IPS-NIHi7 (cell line): ENCODE results near the gene GALNT18.
"Not testable (repeated sequence)": the region's sequence is repeated elsewhere in the genome, so short reads cannot be mapped to it uniquely, and the experiment has no call there.

Experiments used
- DNase-seq: peaks from one replicate; pipeline ENCODE4 v3.0.0; 2012; ENCODE audit warnings: mixed read lengths; ENCODE audit errors: extremely low spot score

GALNT18 gene

DNA sequence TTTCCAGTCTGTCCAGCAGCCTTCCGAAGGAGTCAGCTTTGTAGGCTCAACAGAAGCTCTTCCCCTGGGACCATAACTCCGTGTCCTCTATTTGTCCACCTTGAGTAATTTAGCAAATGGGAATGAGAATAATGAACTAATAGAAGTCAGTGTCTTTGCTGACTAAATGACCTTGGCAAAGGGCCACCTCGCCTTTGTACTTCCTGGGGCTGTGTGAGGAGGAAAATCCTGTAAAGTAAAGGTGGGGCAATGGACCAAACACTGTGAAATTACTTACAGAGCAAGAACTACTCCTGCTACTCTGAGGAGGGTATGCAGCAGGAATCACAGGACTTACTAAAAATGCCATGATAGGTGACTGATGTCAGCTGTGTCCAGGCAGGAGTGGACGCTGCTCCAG lies 232.6 kb downstream of the GALNT18 start:
- no peak for DNase-seq

DNA sequence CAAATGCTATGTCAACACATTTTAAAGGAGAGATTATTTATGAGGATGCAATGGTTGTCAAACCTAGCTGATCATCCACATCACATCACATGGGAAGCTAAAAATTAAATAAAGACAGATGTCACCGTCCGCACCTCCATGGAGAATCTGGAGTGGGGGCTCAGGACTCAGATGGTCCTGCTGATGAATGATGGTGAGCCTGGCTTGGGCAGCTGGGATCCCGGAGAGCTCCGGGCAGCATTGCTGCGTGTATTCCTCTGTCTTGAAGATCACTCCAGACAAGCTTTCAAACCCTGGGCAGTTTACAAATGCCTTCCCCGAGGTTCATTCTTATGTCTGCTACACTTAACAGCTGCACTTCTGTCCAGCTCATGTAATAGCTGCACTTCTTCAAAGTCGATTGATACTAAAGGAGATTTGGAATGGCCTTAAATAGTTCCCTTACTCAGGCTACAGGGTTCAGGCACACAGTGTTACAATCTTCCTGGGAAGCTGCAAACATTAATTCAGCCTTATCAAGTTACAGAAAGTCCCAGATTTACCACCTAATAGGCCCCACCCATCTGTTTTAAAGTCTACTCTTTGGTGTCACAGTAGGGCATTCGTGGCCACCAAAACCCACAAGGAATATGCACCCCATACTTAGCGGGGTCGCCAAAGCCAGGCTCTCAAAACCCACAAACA lies 234.0 kb downstream of the GALNT18 start:
- no peak for DNase-seq

DNA sequence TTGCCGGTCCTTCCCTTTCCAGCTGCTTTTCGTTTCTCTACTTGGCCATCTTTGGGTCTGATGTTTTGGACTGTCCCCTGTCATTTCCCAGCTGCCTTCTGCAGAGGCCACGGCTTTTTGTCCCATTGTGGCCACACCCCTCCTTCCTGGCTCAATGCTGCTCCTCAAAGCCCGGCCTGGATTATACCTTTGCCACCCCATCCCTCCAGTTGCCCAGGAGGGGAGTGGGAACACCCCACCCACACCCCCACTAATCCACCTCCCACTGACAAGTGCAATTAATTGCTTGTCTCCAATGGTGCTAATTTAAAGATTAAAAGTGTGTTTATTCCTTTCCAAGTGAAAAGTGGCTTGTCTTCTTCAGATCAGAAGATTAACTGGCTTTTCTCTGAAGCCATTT lies 234.6 kb downstream of the GALNT18 start:
- no peak for DNase-seq

DNA sequence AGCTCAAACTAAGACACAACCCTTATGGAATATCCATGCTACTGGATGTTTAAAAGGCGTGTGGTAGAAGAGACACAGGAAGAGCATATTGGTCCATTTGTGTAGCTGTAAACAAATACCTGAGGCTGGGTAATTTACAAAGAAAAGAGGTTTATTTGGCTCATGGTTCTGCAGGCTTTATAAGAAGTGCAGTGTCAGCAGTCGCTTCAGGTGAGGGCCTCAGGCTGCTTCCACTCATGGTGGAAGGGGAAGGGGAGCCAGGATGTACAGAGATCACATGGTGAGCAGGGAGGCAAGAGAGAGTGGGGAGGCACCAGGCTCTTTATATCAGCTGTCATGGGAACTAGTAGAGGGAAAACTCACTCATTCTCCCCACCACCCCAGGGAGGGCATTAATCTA lies 237.0 kb downstream of the GALNT18 start:
- DNase-seq, result no peak

DNA sequence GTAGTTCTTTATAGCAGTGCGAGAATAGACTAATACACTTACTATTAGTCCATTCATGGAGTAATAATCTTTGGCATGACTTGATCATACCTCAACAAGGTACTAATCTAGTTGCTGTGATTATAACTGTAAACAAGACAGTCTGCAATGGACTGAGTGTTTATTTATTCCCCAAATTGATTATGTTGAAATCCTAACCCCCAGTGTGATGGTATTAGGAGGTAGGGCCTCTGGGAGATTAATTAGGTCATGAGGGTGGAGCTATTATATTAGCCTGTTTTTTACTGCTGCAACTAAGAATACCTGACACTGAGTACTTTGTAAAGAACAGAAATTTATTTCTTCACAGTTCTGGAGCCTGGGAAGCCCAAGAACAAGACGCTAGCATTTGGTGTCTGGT lies 237.8 kb downstream of the GALNT18 start:
- DNase-seq, result no peak

DNA sequence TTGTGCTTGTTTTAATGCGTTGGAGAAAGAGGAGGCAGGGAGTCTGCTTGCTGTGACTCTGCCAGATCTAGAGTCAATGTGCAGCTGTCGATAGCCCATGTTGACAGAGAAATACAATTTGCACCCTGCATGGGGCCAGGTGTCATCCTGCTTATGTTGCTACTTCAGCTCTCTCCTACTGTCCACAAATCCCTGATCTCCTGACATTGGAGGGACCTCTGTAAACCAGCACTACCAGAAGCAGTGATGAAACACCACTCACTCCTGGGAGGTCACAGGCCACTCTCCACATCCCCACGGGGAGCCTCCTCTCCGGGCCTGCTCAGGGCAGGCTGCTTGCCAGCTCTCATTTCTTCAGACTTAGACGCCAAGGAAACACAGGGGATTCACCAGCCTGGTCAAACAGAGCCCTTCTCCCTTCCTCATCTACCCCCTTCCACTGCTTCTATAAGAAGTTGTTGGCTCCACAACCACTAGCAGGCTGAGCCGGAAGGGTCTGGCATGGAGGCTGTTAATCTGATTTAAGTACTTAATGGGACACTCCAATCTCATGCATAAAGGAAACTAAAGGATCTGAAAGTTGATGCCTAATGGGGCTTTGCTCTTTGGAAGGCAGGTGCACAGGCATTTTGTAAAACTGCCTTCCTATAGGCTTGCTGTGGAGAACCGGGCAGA lies 238.8 kb downstream of the GALNT18 start:
- no peak for DNase-seq

DNA sequence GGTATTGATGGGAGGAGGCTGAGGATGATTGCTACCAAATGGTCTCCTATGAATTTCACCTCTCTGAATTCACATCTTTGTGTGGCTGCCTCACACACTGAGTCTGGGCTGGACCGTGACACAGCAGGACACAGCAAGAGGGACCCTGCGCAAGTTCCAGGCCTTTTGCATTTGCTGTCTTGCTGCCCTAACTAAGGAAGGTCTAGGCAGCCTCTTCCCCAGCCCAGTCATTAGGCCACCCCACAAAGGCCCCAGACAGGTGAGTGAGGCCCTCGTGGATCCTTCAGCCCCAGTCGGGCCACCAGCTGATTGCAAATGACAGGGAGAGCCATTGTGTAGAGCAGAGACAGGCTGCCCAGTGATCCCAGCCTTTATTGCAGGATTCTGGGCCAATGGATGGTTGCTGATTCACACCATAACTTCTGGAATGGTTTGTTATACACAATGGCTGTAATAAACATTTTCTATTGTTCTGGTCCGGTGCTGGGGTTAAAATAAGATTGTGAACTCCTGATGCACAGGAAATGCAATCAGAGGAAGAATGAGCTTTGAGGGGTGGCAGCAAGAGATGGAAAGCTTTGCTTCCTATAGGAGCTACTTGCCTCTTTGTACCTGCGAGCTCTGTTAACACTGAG lies 240.2 kb downstream of the GALNT18 start:
- DNase-seq, result no peak

DNA sequence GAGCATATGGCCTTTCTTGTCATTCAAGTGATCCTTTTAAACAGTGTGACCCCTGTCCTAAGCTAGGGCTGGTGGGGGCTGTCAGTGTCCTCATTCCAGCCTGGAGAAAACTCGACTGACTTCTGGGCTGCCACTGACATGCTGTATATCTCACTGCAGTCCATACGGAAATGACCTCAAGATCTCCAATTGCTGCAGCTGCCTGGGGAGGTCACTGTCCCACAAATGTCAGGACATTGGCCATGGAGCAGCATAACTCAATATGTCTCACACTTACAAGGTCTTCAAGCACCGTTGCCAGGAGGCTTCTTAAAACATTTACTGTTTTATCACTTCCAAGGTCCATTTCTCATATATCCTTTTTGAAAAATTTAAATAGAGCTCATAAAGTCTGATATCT lies 240.9 kb downstream of the GALNT18 start:
- DNase-seq, result no peak

DNA sequence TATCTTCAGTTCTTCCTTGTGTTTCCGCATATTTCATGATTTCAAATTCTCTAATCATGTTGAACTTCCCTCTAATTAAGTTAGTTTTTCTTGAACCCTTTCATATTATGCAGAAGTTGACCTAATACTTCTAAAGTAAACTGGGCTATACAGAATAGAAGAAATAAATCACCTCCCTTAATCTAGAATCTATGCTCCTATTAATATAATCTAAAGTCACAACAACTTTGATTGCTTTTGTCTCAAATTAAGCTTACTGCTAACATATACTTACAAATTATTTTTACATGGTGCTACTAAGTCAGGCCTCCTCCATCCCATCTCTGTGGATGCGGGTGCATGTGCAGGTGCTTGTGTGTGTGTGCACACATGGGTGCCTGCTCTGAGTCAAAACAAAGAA lies 241.5 kb downstream of the GALNT18 start:
- DNase-seq, result no peak

DNA sequence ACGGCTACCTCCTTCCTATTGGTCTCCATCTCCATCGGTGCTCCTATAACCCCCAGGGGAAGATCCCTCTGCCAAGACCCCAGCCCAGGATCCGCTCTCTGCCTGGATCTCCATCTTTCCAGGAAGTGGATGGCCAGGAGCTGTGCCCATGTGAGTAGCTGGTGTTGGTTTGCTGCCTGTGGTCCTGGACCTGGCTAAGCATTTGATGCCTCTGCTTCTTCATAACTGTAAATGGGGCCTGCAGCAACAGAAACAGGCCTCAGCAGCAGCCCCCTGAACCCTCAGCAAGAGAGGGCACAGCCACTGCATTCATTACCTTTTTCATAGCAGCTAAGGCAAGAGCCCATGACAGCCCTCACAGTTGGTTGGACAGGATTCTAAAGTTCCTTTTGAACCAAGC lies 242.1 kb downstream of the GALNT18 start:
- no peak for DNase-seq

DNA sequence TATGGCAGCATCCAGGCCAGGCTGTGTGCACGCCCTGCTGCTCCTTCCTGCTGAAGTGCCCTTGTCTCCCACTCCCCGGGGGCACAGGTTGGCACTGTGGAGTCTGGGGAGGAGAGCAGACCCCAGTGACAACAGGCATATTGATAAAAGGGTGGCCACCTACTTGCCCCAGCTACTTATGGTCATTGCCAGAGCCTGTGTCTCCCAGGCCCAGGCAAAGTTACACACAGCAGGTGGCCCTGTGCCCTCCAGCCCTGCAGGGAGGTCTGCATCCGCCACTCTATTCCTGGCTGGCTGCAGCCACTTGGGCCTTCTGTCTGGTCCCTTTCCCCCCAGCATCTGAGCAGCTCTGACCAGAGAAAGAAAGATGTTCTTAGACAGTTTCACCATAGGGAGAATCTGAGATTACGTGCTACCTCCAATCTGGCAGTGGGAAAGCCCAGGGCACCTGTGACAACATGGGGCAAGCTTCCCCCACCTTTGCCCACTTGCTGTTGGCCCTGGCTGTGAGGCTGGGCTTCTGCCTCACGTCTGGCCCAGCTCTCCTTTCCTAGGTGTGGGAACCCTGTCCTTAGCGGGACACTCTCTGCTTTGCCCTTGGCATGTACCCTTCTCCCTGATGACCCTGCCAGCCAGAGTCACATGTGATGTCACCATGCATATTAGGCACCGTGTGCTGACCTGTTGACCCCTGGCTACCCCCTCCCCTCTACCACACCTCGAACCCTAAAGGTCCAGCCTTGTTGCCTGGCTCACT lies 243.4 kb downstream of the GALNT18 start:
- no peak for DNase-seq

DNA sequence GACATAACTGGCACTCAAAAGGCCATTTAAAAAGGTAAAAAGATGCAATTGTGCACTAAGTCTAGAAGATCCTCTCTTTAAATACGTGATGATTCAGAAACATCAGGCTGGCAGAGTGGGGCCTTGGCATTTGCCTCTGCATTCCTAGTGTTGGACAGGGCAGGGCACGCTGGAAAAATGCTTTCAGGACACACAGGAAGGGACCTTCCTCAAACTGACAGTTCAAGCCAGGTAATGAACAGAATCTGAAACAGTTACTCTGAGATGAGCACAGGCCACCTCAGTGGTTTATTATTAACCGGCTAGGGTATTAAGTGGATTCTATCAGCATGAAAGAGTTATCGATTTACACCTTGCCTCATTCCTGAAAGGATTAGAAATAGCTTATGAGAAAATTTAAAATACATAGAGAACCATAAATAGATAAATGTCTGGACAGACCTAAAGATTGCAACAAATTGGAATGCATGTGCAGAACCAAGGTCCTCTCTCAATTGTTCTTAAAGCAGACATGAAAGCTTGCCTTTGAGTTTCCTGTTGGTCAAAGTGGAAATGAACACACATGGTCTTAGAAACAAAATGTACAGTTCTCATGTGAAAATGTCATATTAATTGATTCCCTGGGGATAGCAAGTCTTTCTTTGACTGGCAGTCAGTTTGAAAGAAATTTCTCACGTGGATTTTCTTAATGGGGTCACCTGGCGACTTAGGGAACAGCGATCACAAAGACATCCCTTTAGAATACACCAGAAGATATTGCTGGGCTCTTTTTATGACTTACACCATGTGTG lies 247.3 kb downstream of the GALNT18 start:
- DNase-seq, result no peak

DNA sequence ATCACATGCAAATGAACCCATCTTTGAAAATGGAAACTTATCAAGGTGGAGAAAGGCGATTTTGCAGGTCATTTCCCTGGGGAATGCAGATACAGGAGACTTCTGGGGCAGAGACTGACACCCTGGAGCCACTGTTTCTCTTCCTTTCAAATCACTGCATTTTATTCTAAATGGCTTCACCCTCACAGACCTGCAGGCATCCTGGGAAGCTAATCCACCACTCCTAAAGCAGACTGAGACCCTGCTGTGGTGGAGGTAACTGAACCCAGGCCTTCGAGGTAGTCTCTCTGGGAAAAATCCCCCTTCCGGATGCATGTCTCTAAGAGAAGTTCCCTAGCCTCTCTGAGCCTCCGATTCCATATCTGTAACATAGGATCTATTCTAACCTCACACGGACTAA lies 247.9 kb downstream of the GALNT18 start:
- peak; percentile 37 for DNase-seq

DNA sequence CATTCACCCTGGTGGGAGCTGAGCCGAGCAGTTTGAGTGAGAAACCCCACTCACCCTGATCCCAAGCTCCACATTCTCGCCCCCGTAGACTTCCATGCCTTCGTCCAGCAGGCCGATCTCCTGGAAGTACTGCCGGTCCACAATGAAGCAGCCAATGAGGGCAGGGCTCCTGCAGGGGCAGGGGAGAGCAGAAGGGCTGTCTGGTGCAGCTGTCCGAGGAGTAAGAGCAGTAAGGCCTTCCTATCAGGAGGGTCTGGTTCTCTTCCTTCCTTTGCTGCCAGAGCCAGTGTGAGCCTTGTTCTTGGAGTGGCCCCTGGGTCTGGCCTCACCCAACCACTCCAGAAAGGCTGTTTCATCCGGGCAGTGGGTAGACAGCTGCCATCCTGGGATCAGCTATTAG lies 249.3 kb downstream of the GALNT18 start:
- DNase-seq, result no peak

DNA sequence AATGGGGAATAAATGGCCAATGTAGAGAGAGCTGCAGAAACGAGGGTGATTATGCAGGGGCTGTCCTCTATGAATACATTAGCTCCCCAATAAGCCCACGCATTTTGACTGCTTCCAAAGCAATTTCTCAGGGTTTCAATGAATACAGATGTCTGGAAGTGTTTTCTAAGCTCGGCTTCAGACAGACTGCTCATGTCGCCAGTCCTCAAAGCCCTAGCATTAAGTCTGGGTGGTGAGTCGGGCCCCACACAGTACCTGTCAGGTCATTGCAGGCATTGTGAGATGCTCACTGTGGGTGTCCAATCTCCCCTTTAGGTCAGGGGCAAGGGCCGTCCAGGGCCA lies 250.9 kb downstream of the GALNT18 start:
- DNase-seq, result no peak

DNA sequence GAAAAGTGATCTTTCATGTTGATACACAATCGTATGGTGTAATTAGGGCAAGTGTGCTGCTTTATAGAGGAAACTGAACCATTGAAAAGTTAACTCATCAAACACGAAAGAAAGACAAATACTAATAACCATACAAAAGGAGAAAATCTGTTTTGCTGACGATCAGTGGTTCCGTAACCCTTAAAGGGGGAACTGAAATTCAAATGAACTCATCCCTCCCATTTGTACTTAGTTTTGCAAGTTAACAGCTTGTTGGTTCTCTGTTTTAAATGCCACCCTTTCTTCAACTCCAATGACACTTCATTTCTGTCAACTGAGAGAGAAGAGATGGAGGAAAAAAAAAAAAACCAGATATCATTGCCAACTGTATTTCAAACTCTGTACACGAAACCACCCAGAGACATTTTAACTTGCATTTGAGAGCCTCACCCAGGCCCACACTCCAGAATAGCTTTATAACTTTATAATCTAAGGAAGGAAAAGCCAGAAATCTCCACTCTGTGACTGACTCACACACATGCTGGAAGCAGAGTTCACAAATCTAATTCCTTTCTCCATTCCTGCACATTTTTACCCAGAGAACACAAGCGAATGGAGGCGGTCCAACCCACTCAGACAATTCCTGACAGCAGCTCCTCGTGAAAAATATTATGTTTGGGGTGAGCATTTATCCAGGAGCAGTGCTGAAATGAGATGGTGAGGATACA lies 251.4 kb downstream of the GALNT18 start:
- no peak for DNase-seq

DNA sequence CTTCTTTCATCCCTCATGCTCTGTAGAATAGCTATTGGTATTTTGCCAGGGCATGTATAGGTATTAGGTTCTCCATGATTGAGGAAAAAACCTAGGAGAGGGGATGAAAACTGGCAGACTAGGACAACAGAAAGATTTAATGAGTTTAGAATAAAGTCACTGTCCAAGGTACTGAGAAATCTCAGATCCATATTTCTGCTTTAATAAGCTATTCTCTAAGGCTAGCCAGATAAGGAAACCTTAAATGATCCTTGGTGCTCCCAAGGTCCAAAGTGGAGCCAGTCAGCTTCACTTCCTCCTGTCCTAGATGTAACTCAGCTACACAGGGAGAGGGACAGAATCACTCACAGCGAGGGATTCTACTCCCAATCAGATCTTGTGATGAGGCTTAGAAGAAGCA lies 255.0 kb downstream of the GALNT18 start:
- no peak for DNase-seq

DNA sequence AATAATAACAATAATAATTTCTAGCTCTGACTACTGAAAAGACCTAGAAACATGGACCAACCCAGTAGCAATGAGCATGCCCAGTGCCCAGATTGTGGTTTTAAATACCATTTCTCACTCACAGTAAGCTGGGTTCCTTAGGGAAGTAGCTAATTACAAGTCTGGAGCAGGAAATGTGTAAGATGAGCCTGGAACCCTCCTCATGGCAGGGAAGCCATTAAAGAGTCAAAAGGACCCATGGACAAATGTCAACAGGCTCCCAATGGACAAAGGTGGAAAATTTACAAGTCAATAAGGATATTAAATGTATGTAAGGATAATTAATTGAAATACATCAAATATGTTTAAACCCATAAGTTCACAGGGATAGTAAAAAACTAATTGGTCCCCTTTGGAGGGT lies 258.1 kb downstream of the GALNT18 start:
- no peak for DNase-seq

DNA sequence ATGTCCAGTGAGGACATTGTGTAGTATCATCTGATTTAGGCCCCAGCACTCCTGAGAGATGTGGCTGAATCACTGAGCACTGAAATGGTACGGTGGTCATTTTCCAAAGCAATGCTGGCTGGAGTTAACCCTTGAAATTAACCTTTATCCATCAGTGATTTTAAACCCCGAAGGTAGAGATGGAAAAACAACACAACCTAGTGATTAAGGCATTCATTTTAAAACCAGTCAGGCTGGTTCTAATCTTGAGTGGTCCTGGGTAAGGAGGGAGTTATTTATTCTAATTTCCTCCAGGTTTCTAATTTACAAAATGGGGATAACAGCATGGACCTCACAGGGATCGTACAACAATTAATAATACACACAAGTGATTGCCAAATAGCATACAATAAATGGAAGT lies 262.2 kb downstream of the GALNT18 start:
- DNase-seq, result no peak

DNA sequence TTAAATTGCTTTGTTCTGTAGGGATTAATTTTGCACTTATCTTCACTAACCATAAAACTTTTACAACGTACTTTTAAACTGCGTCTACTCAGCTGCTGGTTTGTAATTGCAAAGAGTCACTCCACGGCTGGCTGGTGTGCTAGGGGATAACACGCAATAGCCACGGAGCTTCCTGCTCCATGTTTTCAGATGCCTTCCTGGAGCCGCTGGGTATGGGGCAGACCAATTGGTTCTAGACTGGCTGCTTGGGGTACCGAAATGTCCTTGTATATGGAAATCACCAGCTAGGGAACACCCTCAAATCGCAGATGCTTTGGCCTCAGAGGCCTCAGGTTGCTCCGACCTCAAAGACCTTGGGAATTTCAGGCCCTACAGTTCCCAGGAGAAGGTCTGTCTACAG lies 265.0 kb downstream of the GALNT18 start:
- no peak for DNase-seq

DNA sequence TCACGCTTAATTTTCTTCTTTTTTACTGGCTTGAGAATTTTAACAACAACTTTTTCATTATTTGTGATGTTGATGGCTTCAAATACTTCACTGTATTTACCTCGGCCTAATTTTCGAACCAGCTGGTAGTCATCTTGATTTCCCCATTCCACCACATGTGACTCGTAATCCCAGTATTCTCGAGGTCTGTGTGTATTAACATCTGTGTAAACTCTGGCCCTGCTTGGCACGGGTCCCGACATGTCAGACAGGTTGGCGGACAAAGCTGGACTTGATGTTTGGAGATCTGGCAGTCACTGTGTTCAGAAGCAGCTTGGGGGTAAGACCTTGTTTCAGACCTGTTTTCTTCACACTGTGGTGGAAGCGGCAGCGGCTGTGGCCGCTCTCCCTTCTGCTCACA lies 268.9 kb downstream of the GALNT18 start, which contains the start of gene CSNK2A3:
CSNK2A3 (minus strand) TSS at position 373 of the 400 bp plus-strand sequence; CDS start at position 242, 131 bp downstream.
- DNase-seq, result not testable (repeated sequence)
